Bronchial epithelial cell (primary cell): ENCODE measurements around the gene MYH13. TPM values are rescaled to one million over a fixed set of nuclear protein-coding genes. Genes with fewer than 3 reads are reported as not detected.

Experiments
- DNase-seq: peaks from one replicate; pipeline ENCODE4 v3.0.0-alpha.2; 2010; ENCODE audit warnings: low read depth
- FAIRE-seq: peaks from 2 replicates; lab custom pipeline; 2011; peaks lifted over from hg19 to GRCh38; lab: Jason Lieb, UNC
- H3K27me3 ChIP-seq: 2 replicates; pipeline ENCODE4 v1.5.1; 2011; ENCODE audit warnings: low read length; ENCODE audit not compliant: control insufficient read depth, insufficient read depth
- H3K36me3 ChIP-seq: 2 replicates; pipeline ENCODE4 v1.5.1; 2011; ENCODE audit warnings: low read length; ENCODE audit not compliant: control insufficient read depth, insufficient read depth
- H3K4me3 ChIP-seq: 2 replicates; pipeline ENCODE4 v1.5.1; 2011; ENCODE audit warnings: mild to moderate bottlenecking, low read depth, low read length, control low read depth
- CTCF ChIP-seq: IDR thresholded peaks from 2 replicates; pipeline ENCODE4 v1.5.1; 2011; ENCODE audit warnings: mild to moderate bottlenecking, moderate library complexity, low read length, control low read depth, inconsistent platforms; ENCODE audit not compliant: insufficient read depth, severe bottlenecking
- total RNA-seq: library from RNA; depleted of rRNA; stranded (reverse); fragments of >200 nt; gene quantifications from 2 replicates; pipeline ENCODE4 v1.2.1, GENCODE V29; 2014

MYH13 gene
- total RNA-seq, 1 donor from 2014 or later, result not detected

- no peak for TF ChIP-seq CTCF
- no peak overlapping the region for H3K4me3 ChIP-seq
- H3K36me3 ChIP-seq, result no peaks in the 10 kb centered on the region
- DNase-seq, result no peak
- FAIRE-seq, result no peak
- H3K27me3 ChIP-seq, result no peaks in the 10 kb centered on the region
These were observed 40.3 kb downstream of the MYH13 start for GRCh38 chr17:10332515-10332914.

GRCh38 chr17:10328971-10329923 is 43.6 kb downstream of the MYH13 start:
- FAIRE-seq (no peak), DNase-seq (no peak)
- no peak overlapping the region for H3K4me3 ChIP-seq
- no peaks in the 10 kb centered on the region for H3K27me3 ChIP-seq
- no peaks in the 10 kb centered on the region for H3K36me3 ChIP-seq
- TF ChIP-seq CTCF, result no peak

GRCh38 chr17:10328206-10328605 is 44.6 kb downstream of the MYH13 start:
- no peak for TF ChIP-seq CTCF
- FAIRE-seq (no peak), DNase-seq (no peak)
- H3K4me3 ChIP-seq, result no peak overlapping the region
- no peaks in the 10 kb centered on the region for H3K27me3 ChIP-seq
- no peaks in the 10 kb centered on the region for H3K36me3 ChIP-seq

GRCh38 chr17:10327640-10328039 is 45.2 kb downstream of the MYH13 start:
- FAIRE-seq, result peak; percentile 91

GRCh38 chr17:10325031-10325695 is 47.6 kb downstream of the MYH13 start:
- Histone ChIP-seq H3K4me3 (no peak overlapping the region), H3K36me3 (no peaks in the 10 kb centered on the region), H3K27me3 (no peaks in the 10 kb centered on the region)
- FAIRE-seq (no peak), DNase-seq (no peak)
- no peak for TF ChIP-seq CTCF

More at GRCh38 chr17:10327640-10328039, 45.2 kb downstream of the MYH13 start:
- peak; percentile 84 for TF ChIP-seq CTCF
- Histone ChIP-seq H3K27me3 (no peaks in the 10 kb centered on the region), H3K36me3 (no peaks in the 10 kb centered on the region), H3K4me3 (no peak overlapping the region)
- DNase-seq, result peak; percentile 52
